Measurements from ENCODE around the gene PRMT1.

Gene PRMT1

GRCh38 chr19:49651029-49651819 is 25.8 kb upstream of the PRMT1 start:
- no peak for DNase-seq (ENCODE audit: low spot score)

- DNase-seq (ENCODE audit: low spot score) = no peak
Measured at GRCh38 chr19:49651820-49652550, 25.1 kb upstream of the PRMT1 start.

- DNase-seq (ENCODE audit: low spot score) = no peak
Measured at GRCh38 chr19:49652551-49653465, 24.3 kb upstream of the PRMT1 start.

GRCh38 chr19:49653466-49653806 is 23.6 kb upstream of the PRMT1 start:
- DNase-seq (ENCODE audit: low spot score) = no peak

- no peak for DNase-seq (ENCODE audit: low spot score)
Measured at GRCh38 chr19:49654581-49654980, 22.5 kb upstream of the PRMT1 start.

- no peak for DNase-seq (ENCODE audit: low spot score)
Measured at GRCh38 chr19:49655570-49656455, 21.3 kb upstream of the PRMT1 start.

GRCh38 chr19:49656456-49657109 is 20.5 kb upstream of the PRMT1 start:
- DNase-seq (ENCODE audit: low spot score) = no peak

GRCh38 chr19:49657493-49658138 is 19.5 kb upstream of the PRMT1 start:
- DNase-seq (ENCODE audit: low spot score) = no peak

GRCh38 chr19:49658139-49658517 is 18.9 kb upstream of the PRMT1 start:
- no peak for DNase-seq (ENCODE audit: low spot score)

GRCh38 chr19:49658566-49659442 is 18.3 kb upstream of the PRMT1 start:
- DNase-seq (ENCODE audit: low spot score) = no peak

- no peak for DNase-seq (ENCODE audit: low spot score)
Measured at GRCh38 chr19:49660338-49660961, 16.6 kb upstream of the PRMT1 start.

GRCh38 chr19:49662011-49662410 is 15.1 kb upstream of the PRMT1 start:
- no peak for DNase-seq (ENCODE audit: low spot score)

GRCh38 chr19:49663224-49663623 is 13.8 kb upstream of the PRMT1 start:
- no peak for DNase-seq (ENCODE audit: low spot score)

- peak; percentile 89 for DNase-seq (ENCODE audit: low spot score)
Measured at GRCh38 chr19:49664171-49665035, 12.7 kb upstream of the PRMT1 start.

- no peak for DNase-seq (ENCODE audit: low spot score)
Measured at GRCh38 chr19:49665036-49665350, 12.1 kb upstream of the PRMT1 start.

- DNase-seq (ENCODE audit: low spot score) = peak; percentile 99
Measured at GRCh38 chr19:49665351-49666119, 11.5 kb upstream of the PRMT1 start, which contains the start of the genes BCL2L12 and IRF3. TSS of gene BCL2L12 (plus strand) at chr19:49665933. CDS start at chr19:49666693, 760 bp downstream. TSS of gene IRF3 (minus strand) at chr19:49665857. CDS start at chr19:49664838, 1,019 bp downstream.

GRCh38 chr19:49666120-49666444 is 11.0 kb upstream of the PRMT1 start:
- DNase-seq (ENCODE audit: low spot score) = no peak

Data from hematopoietic multipotent progenitor cell treated with erythropoietin and hydrocortisone succinate and interleukin-3 and kit ligand, for 15 days (in vitro differentiated cells).